GM12878 (cell line): Measurements from ENCODE around the gene PRDM7. TPM values are rescaled to one million over a fixed set of nuclear protein-coding genes. Genes with fewer than 3 reads are reported as not detected.

ENCODE experiments used
- ATAC-seq: fragments of 200-7000 bp; cut with Tn5 transposase; 3 replicates; pipeline ENCODE4 v1.9.1; 2020; ENCODE audit warnings: mild to moderate bottlenecking, moderate library complexity
- BruUV-seq: library from RNA; stranded (reverse); fragments of 400-500 nt; replicated peaks from 2 replicates; lab custom pipeline; 2021; lab: Mats Ljungman, UMichigan
- CTCF ChIA-PET: fragments of 300-600 bp; sonication (Branson Sonifier 250); formaldehyde crosslinking; extraction: SDS; loops from one replicate; lab custom pipeline; 2021; ENCODE audit warnings: inconsistent platforms; lab: Yijun Ruan, JAX
- POLR2A ChIA-PET: fragments of 350-600 bp; formaldehyde crosslinking; extraction: SDS; loops from one replicate; lab custom pipeline; 2021; ENCODE audit warnings: inconsistent platforms; lab: Charles Lee
- RAD21 ChIA-PET: fragments of 300-600 bp; sonication (Branson Sonifier 250); formaldehyde crosslinking; loops from one replicate; lab custom pipeline; 2023; ENCODE audit warnings: antibody characterized with exemption; ENCODE audit not compliant: unreplicated experiment; lab: Charles Lee
- SMC1A ChIA-PET: fragments of 300-600 bp; sonication (Branson Sonifier 250); formaldehyde crosslinking; loops from one replicate; lab custom pipeline; 2023; ENCODE audit not compliant: unreplicated experiment, uncharacterized antibody; lab: Charles Lee
- DNase-seq: peaks from one replicate; pipeline ENCODE4 v3.0.0-alpha.2; 2011; ENCODE audit warnings: low read depth, low spot score
- FAIRE-seq: peaks from 3 replicates; lab custom pipeline; 2011; peaks lifted over from hg19 to GRCh38; lab: Jason Lieb, UNC
- H2AFZ ChIP-seq: 2 replicates; pipeline ENCODE4 v1.6.0; 2011; ENCODE audit warnings: low read depth, low read length, control low read depth; ENCODE audit not compliant: control insufficient read depth
- H3K27ac ChIP-seq: 2 replicates; pipeline ENCODE4 v1.5.1; 2011; ENCODE audit warnings: control low read depth; ENCODE audit not compliant: control insufficient read depth, insufficient read depth
- H3K27me3 ChIP-seq, 2 experiments: replicated peaks in 1 of 2; 2 replicates each; pipeline versions ENCODE4 v1.6.0 to v1.6.1; 2011; ENCODE audit warnings: low read length in 1 of 2; ENCODE audit not compliant: control insufficient read depth in 2 of 2, insufficient read depth in 2 of 2
- H3K36me3 ChIP-seq, 2 experiments: 2 replicates each; pipeline ENCODE4 v1.5.1; 2011; ENCODE audit warnings: low read length in 1 of 2; ENCODE audit not compliant: control insufficient read depth in 2 of 2, insufficient read depth in 2 of 2
- H3K4me1 ChIP-seq: 2 replicates; pipeline ENCODE4 v1.6.1; 2011; ENCODE audit warnings: mild to moderate bottlenecking, low read length, moderate library complexity, mixed read lengths; ENCODE audit not compliant: control insufficient read depth, insufficient read depth
- H3K4me2 ChIP-seq: 2 replicates; pipeline ENCODE4 v1.6.0; 2011; ENCODE audit warnings: control low read depth; ENCODE audit not compliant: control insufficient read depth, insufficient read depth
- H3K4me3 ChIP-seq: fragments of 200-600 bp; sonication (generic); 2 replicates; pipeline ENCODE4 v1.5.1; 2016
- H3K79me2 ChIP-seq: 2 replicates; pipeline ENCODE4 v1.6.0; 2011; ENCODE audit warnings: low read length; ENCODE audit not compliant: control insufficient read depth, insufficient read depth
- H3K9ac ChIP-seq: 2 replicates; pipeline ENCODE4 v1.8.0; 2011; ENCODE audit warnings: low read length, control low read depth, mixed read lengths; ENCODE audit not compliant: control insufficient read depth, insufficient read depth
- H3K9me3 ChIP-seq: replicated peaks from 3 replicates; pipeline ENCODE4 v1.5.1; 2011; ENCODE audit warnings: mild to moderate bottlenecking, low read length; ENCODE audit not compliant: control insufficient read depth, insufficient read depth
- H4K20me1 ChIP-seq: 2 replicates; pipeline ENCODE4 v1.6.0; 2011; ENCODE audit not compliant: control insufficient read depth, insufficient read depth
- BCL11A ChIP-seq: IDR thresholded peaks from 2 replicates; pipeline ENCODE4 v1.6.1; 2011; ENCODE audit warnings: low read depth, low read length
- CBX5 ChIP-seq: sonication (generic); IDR thresholded peaks from 2 replicates; pipeline ENCODE4 v1.6.1; 2016; ENCODE audit warnings: low read depth, moderate library complexity, mild to moderate bottlenecking, inconsistent platforms
- CHD1 ChIP-seq: IDR thresholded peaks from 2 replicates; pipeline ENCODE4 v1.6.1; 2012; ENCODE audit warnings: low read depth, low read length, improper control_type of control experiment
- CREB1 ChIP-seq: IDR thresholded peaks from 2 replicates; pipeline ENCODE4 v1.6.1; 2012; ENCODE audit warnings: low read depth, mild to moderate bottlenecking, inconsistent platforms
- FOS ChIP-seq: IDR thresholded peaks from 3 replicates; pipeline ENCODE4 v1.6.1; 2011; ENCODE audit warnings: borderline replicate concordance; ENCODE audit not compliant: insufficient read length; ENCODE audit errors: extremely low read depth
- IKZF1 ChIP-seq: fragments of 450-650 bp; conservative IDR thresholded peaks from 2 replicates; pipeline ENCODE4 v1.6.1; 2017; ENCODE audit warnings: antibody characterized with exemption, mild to moderate bottlenecking
- KAT2A ChIP-seq: conservative IDR thresholded peaks from 2 replicates; pipeline ENCODE4 v1.6.1; 2011; ENCODE audit warnings: low read depth, low read length; ENCODE audit not compliant: control insufficient read depth
- KDM1A ChIP-seq: fragments of 200-600 bp; sonication (generic); IDR thresholded peaks from 2 replicates; pipeline ENCODE4 v1.6.1; 2016; ENCODE audit warnings: borderline replicate concordance
- MXI1 ChIP-seq: fragments of 150-350 bp; IDR thresholded peaks from 2 replicates; pipeline ENCODE4 v1.6.1; 2011; ENCODE audit warnings: low read depth, mild to moderate bottlenecking, inconsistent platforms, low read length, improper control_type of control experiment
- NR2F1 ChIP-seq: fragments of 450-650 bp; conservative IDR thresholded peaks from 2 replicates; pipeline ENCODE4 v1.6.1; 2017; ENCODE audit warnings: mild to moderate bottlenecking
- RELA ChIP-seq: fragments of 450-650 bp; IDR thresholded peaks from 2 replicates; pipeline ENCODE4 v1.8.0; 2014; ENCODE audit warnings: borderline replicate concordance; ENCODE audit not compliant: partially characterized antibody
- SP1 ChIP-seq: IDR thresholded peaks from one replicate; pipeline ENCODE4 v1.6.1; 2011; ENCODE audit warnings: low read depth, low read length
- SRF ChIP-seq, 2 experiments: IDR thresholded peaks; 2 replicates each; pipeline ENCODE4 v1.6.1; 2011; ENCODE audit warnings: low read depth in 2 of 2, low read length in 2 of 2, mild to moderate bottlenecking in 1 of 2, moderate library complexity in 1 of 2
- YY1 ChIP-seq: IDR thresholded peaks from 2 replicates; pipeline ENCODE4 v1.6.1; 2011; ENCODE audit warnings: low read depth, mild to moderate bottlenecking, low read length
- ZNF622 ChIP-seq: fragments of 450-650 bp; IDR thresholded peaks from 2 replicates; pipeline ENCODE4 v1.6.1; 2017; ENCODE audit warnings: mild to moderate bottlenecking, inconsistent platforms
- WGBS: methylation state at CpG from one replicate; pipeline ENCODE4 v1.1.6; 2016; ENCODE audit warnings: low lambda C conversion rate; ENCODE audit not compliant: insufficient replicate concordance, insufficient coverage; ENCODE audit errors: missing lambda C conversion rate; 5-methylcytosine and 5-hydroxymethylcytosine counted together
- in situ Hi-C: fragments of 300-500 bp; cut with MboI; formaldehyde crosslinking; loops from 9 replicates; pipeline ENCODE4 v1.14.3; 2018; ENCODE audit warnings: mixed read lengths
- intact Hi-C: fragments of 100-400 bp; cut with micrococcal nuclease; formaldehyde crosslinking; loops from one replicate; pipeline ENCODE4 v1.14.2; 2022; ENCODE audit not compliant: unreplicated experiment
- polyA plus RNA-seq, 11 experiments: library from polyadenylated mRNA; depleted of rRNA in 4 of 11; unstranded in 6 of 11; stranded (reverse) in 5 of 11; fragments of >200 nt; fragmentation: Nextera tagmentation in 4 of 11; fragmentation: Illumina TruSeq in 1 of 11; extraction: Ambion mirVana in 4 of 11; extraction: Trizol in 1 of 11; gene quantifications; 1 replicate in 1 of 11; 2 replicates in 10 of 11; pipeline versions ENCODE4 v1.2.1 to v1.2.3, GENCODE V29; 2011 to 2016; ENCODE audit warnings: inconsistent platforms in 2 of 11, missing spikeins in 2 of 11, low read depth in 1 of 11
- total RNA-seq, 4 experiments: library from RNA; depleted of rRNA in 3 of 4; stranded (reverse); fragments of >200 nt in 3 of 4; fragmentation: Illumina TruSeq in 1 of 4; extraction: Trizol in 1 of 4; gene quantifications; 2 replicates each; pipeline versions ENCODE4 v1.2.1 to v1.2.3, GENCODE V29; 2013 to 2021
- TF ChIP-seq, protein P1 (sequence below): fragments of 450-650 bp; formaldehyde crosslinking; IDR thresholded peaks from 2 replicates; pipeline ENCODE4 v1.4.0; 2020; ENCODE audit warnings: mild to moderate bottlenecking, moderate library complexity
- TF ChIP-seq, protein P2 (sequence below): fragments of 450-650 bp; IDR thresholded peaks from 2 replicates; pipeline ENCODE4 v1.6.1; 2017; ENCODE audit warnings: mild to moderate bottlenecking
- TF ChIP-seq, protein P3 (sequence below): IDR thresholded peaks from 2 replicates; pipeline ENCODE4 v1.6.1; 2012; ENCODE audit warnings: low read depth, low read length, improper control_type of control experiment

Gene PRDM7
- total and polyA plus RNA-seq, 10 of the 15 experiments (the other 5 are each of a cell fraction or from before 2014, with no cell fraction given) = not detected

DNA sequence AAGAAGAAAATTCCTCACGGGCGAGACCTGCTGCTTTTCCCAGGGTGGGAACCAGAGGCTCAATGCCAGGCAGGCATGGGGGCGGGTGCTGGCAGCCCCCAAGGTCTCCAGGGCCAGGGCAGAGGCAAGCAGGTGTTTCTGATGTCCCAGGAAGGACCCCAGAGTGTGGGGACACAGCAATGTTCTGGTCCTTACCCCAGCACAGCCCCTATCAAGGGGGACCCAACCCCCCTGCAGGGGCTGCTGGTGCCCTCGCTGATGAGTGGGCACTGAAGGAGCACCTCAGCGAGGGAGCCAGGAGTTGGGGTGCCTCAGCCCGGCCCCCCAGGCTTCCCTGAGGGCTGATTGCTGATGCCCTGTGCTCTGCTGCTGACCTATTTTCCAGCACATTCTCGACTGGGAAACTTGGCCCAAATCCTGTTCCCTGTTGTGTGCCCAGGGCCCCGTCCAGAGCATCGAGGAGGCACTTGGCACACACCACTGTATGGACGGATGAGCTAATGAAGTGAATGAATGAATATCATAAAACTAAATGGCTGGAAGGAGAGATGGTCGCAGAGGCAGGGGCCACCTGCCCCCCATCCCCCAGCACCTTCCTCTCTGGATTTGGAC lies 60.7 kb downstream of the PRDM7 start:
- Histone ChIP-seq H4K20me1 (no peaks in the 10 kb centered on the region), H3K9me3 (no peaks in the 10 kb centered on the region), H3K4me3 (no peak overlapping the region), H3K36me3 (no peaks in the 10 kb centered on the region), H3K27me3 (peaks cover 5 to 7% of the 10 kb centered on the region in 2 experiments; a peak in 3 of 4 replicates), H3K79me2 (no peaks in the 10 kb centered on the region), H3K27ac (no peak overlapping the region), H3K4me1 (no peaks in the 10 kb centered on the region), H2AFZ (no peak overlapping the region), H3K4me2 (no peak overlapping the region), H3K9ac (no peak overlapping the region)
- FAIRE-seq = no peak
- CTCF ChIA-PET = no interaction called here
- RAD21 ChIA-PET = no interaction called here
- SMC1A ChIA-PET = no interaction called here
- BruUV-seq = no TSS peak
- intact Hi-C loops = no loop called here
- DNase-seq = no peak
- WGBS = 34% methylated on average over 11 of the region's 11 CpGs
- POLR2A ChIA-PET = no interaction called here
- ATAC-seq = no peak
- no peak for TF ChIP-seq ZNF622
- no peak for TF ChIP-seq FOS
- TF ChIP-seq SP1 = no peak
- TF ChIP-seq KAT2A = no peak
- TF ChIP-seq CBX5 = no peak
- no peak for TF ChIP-seq CREB1
- TF ChIP-seq, protein P1, sequence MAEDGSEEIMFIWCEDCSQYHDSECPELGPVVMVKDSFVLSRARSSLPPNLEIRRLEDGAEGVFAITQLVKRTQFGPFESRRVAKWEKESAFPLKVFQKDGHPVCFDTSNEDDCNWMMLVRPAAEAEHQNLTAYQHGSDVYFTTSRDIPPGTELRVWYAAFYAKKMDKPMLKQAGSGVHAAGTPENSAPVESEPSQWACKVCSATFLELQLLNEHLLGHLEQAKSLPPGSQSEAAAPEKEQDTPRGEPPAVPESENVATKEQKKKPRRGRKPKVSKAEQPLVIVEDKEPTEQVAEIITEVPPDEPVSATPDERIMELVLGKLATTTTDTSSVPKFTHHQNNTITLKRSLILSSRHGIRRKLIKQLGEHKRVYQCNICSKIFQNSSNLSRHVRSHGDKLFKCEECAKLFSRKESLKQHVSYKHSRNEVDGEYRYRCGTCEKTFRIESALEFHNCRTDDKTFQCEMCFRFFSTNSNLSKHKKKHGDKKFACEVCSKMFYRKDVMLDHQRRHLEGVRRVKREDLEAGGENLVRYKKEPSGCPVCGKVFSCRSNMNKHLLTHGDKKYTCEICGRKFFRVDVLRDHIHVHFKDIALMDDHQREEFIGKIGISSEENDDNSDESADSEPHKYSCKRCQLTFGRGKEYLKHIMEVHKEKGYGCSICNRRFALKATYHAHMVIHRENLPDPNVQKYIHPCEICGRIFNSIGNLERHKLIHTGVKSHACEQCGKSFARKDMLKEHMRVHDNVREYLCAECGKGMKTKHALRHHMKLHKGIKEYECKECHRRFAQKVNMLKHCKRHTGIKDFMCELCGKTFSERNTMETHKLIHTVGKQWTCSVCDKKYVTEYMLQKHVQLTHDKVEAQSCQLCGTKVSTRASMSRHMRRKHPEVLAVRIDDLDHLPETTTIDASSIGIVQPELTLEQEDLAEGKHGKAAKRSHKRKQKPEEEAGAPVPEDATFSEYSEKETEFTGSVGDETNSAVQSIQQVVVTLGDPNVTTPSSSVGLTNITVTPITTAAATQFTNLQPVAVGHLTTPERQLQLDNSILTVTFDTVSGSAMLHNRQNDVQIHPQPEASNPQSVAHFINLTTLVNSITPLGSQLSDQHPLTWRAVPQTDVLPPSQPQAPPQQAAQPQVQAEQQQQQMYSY (CRISPR knock-in tag) = no peak
- TF ChIP-seq, protein P2, sequence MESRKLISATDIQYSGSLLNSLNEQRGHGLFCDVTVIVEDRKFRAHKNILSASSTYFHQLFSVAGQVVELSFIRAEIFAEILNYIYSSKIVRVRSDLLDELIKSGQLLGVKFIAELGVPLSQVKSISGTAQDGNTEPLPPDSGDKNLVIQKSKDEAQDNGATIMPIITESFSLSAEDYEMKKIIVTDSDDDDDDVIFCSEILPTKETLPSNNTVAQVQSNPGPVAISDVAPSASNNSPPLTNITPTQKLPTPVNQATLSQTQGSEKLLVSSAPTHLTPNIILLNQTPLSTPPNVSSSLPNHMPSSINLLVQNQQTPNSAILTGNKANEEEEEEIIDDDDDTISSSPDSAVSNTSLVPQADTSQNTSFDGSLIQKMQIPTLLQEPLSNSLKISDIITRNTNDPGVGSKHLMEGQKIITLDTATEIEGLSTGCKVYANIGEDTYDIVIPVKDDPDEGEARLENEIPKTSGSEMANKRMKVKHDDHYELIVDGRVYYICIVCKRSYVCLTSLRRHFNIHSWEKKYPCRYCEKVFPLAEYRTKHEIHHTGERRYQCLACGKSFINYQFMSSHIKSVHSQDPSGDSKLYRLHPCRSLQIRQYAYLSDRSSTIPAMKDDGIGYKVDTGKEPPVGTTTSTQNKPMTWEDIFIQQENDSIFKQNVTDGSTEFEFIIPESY = no peak
- TF ChIP-seq RELA = no peak
- TF ChIP-seq BCL11A = no peak
- TF ChIP-seq, protein P3, sequence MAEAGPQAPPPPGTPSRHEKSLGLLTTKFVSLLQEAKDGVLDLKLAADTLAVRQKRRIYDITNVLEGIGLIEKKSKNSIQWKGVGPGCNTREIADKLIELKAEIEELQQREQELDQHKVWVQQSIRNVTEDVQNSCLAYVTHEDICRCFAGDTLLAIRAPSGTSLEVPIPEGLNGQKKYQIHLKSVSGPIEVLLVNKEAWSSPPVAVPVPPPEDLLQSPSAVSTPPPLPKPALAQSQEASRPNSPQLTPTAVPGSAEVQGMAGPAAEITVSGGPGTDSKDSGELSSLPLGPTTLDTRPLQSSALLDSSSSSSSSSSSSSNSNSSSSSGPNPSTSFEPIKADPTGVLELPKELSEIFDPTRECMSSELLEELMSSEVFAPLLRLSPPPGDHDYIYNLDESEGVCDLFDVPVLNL = no peak
- no peak for TF ChIP-seq YY1
- TF ChIP-seq NR2F1 = no peak
- no peak for TF ChIP-seq CHD1
- no peak for TF ChIP-seq MXI1
- no peak for TF ChIP-seq KDM1A
- no peak for TF ChIP-seq IKZF1
- no peak for TF ChIP-seq SRF (IDR thresholded peaks at IDR 0.05; ENCODE audit: low read depth in 2 of 2, low read length in 2 of 2)
- in situ Hi-C loops = no loop called here
